Lower leg skin (tissue), 4 donors: Measurements from ENCODE around the gene PCBD2. TPM values are rescaled to one million over a fixed set of nuclear protein-coding genes. Genes with fewer than 3 reads are reported as not detected.
A peak's percentile ranks its signal among the peaks of the same experiment; 100 is the strongest.

Experiments used
- DNase-seq, 2 donors: peaks; one replicate each; pipeline ENCODE4 v3.0.0-alpha.2; 2019; ENCODE audit warnings: low spot score in 2 of 2
- H3K4me3 ChIP-seq: fragments of 200-600 bp; sonication (generic); 2 replicates; pipeline ENCODE4 v1.5.1; 2017; ENCODE audit warnings: mild to moderate bottlenecking, low read depth; ENCODE audit not compliant: poor library complexity, severe bottlenecking
- POLR2A ChIP-seq, 2 donors: fragments of 450-650 bp; IDR thresholded peaks; one replicate each; pipeline ENCODE4 v1.6.1; 2016 to 2017; ENCODE audit warnings: antibody characterized with exemption in 2 of 2, mild to moderate bottlenecking in 1 of 2, moderate library complexity in 1 of 2
- WGBS, 2 donors: methylation state at CpG; one replicate each; pipeline ENCODE4 v1.1.5; 2018; 5-methylcytosine and 5-hydroxymethylcytosine counted together
- intact Hi-C: fragments of 100-400 bp; cut with DNase I; formaldehyde crosslinking; loops from one replicate; pipeline ENCODE4 v1.15.0; 2023; ENCODE audit warnings: low total_unique reads
- total RNA-seq, 4 donors: library from RNA; depleted of rRNA; stranded (reverse); fragments of >200 nt; gene quantifications; one replicate each; pipeline ENCODE4 v1.1.0, GENCODE V29; 2016
- TF ChIP-seq, protein P1 (sequence below), 3 donors: fragments of 450-650 bp; IDR thresholded peaks; one replicate each; pipeline ENCODE4 v1.5.1; 2016; ENCODE audit warnings: antibody characterized with exemption in 3 of 3, mild to moderate bottlenecking in 3 of 3, moderate library complexity in 2 of 3

The PCBD2 gene
- total RNA-seq, 4 donors from 2014 or later: 2.3 to 10.6 (median 5.5) TPM

DNA sequence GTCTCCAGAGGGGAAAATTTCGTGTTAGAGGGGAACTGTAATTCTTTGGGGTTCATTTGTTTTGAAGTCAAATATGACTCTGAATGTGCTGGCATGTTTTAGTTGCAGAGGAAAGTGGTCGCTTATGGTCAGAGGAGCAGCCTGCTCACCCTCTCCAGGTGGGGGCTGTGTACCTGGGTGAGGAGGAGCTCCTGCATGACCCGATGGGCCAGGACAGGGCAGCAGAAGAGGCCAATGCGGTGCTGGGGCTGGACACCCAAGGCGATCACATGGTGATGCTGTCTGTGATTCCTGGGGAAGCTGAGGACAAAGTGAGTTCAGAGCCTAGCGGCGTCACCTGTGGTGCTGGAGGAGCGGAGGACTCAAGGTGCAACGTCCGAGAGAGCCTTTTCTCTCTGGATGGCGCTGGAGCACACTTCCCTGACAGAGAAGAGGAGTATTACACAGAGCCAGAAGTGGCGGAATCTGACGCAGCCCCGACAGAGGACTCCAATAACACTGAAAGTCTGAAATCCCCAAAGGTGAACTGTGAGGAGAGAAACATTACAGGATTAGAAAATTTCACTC lies 17.3 kb upstream of the PCBD2 start:
- DNase-seq: peak in 1 of 2 donors; percentile 68
- intact Hi-C loops: no loop called here
- H3K4me3 ChIP-seq: no peak overlapping the region
- WGBS, 2 donors: 89 to 93% methylated on average over 14 of the region's 14 CpGs
- TF ChIP-seq, protein P1, sequence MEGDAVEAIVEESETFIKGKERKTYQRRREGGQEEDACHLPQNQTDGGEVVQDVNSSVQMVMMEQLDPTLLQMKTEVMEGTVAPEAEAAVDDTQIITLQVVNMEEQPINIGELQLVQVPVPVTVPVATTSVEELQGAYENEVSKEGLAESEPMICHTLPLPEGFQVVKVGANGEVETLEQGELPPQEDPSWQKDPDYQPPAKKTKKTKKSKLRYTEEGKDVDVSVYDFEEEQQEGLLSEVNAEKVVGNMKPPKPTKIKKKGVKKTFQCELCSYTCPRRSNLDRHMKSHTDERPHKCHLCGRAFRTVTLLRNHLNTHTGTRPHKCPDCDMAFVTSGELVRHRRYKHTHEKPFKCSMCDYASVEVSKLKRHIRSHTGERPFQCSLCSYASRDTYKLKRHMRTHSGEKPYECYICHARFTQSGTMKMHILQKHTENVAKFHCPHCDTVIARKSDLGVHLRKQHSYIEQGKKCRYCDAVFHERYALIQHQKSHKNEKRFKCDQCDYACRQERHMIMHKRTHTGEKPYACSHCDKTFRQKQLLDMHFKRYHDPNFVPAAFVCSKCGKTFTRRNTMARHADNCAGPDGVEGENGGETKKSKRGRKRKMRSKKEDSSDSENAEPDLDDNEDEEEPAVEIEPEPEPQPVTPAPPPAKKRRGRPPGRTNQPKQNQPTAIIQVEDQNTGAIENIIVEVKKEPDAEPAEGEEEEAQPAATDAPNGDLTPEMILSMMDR (IDR thresholded peaks at IDR 0.05): no peak
- TF ChIP-seq POLR2A (IDR thresholded peaks at IDR 0.05): no peak

DNA sequence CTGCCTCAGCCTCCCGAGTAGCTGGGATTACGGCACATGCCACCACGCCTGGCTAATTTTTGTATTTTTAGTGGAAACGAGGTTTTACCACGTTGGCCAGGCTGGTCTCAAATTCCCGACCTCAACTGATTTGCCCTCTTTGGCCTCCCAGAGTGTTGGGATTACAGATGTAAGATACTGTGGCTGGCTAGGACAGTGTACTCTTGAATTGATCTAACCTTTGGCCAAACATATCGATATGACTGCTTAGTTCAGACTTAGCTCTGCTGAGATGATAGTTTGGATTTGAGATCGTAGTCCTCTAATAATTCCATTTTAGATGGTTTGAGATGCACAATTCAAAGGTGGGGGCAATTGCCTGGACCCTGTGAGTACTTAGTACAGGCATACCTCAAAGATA lies 15.6 kb upstream of the PCBD2 start:
- TF ChIP-seq POLR2A (IDR thresholded peaks at IDR 0.05): no peak
- TF ChIP-seq, protein P1 (IDR thresholded peaks at IDR 0.05): no peak
- DNase-seq: peak in 1 of 2 donors; percentile 32
- intact Hi-C loops: no loop called here
- H3K4me3 ChIP-seq: no peak overlapping the region
- 95 to 98% methylated on average over 8 of the region's 8 CpGs for WGBS, 2 donors

DNA sequence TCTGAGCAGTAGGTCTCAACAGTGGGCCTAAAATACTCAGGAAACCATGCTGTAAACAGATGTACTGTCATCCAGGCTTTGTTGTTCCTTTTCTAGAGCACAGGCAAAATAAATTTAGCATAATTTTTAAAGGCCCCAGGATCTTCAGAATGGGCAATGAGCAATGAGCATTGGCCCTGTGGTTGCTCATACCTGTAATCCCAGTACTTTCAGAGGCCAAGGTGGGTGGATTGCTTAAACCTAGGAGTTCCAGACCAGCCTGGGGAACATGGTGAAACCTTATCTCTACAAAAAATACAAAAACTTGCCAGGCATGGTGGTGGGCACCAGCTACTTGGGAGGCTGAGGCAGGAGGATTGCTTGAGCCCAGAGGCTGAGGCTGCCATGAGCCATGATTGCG lies 13.5 kb upstream of the PCBD2 start:
- no peak for DNase-seq
- H3K4me3 ChIP-seq: no peak overlapping the region
- intact Hi-C loops: no loop called here
- WGBS, 2 donors: 92 to 100% methylated on average over 1 of the region's 1 CpG
- TF ChIP-seq, protein P1 (IDR thresholded peaks at IDR 0.05): no peak
- no peak for TF ChIP-seq POLR2A (IDR thresholded peaks at IDR 0.05)

DNA sequence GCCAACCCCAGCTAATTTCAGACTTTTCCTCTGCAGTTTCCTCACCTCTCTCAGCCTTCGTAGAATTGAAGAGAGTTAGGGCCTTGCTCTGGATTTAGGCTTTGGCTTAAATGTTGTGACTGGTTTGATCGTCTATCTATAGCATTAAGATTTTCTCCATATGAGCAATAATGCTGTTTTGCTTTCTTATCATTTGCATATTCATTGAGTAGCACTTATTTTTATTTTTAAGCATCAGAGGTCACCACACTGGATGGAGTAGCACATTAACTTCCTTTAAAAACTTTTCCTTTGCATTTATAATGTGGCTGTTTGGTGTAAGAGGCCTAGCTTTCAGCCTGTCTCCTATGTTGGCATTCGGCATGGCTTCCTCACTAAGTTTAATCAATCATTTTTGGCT lies 12.6 kb upstream of the PCBD2 start:
- intact Hi-C loops: no loop called here
- no peak for DNase-seq
- no peak overlapping the region for H3K4me3 ChIP-seq
- TF ChIP-seq, protein P1 (IDR thresholded peaks at IDR 0.05): no peak
- no peak for TF ChIP-seq POLR2A (IDR thresholded peaks at IDR 0.05)
- WGBS, 2 donors: 93 to 96% methylated on average over 3 of the region's 3 CpGs

DNA sequence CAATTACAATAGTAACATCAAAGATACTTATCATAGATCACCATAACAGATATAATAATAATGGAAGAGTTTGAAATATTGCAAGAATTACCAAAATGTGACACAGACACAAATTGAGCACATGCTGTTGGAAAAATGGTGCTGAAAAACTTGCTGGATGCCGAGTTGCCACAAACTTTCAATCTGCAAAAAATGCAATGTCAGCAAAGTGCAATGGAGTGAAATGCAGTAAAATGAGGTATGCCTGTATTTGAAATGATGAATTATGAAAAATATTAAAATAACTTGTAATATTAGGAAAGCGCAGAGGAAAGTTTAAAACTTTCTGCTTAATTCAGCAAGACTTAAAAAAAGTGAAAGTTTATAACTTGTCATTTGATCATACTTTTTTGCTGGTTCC lies 12.0 kb upstream of the PCBD2 start:
- H3K4me3 ChIP-seq: no peak overlapping the region
- intact Hi-C loops: no loop called here
- WGBS, 2 donors: 90 to 91% methylated on average over 2 of the region's 2 CpGs
- TF ChIP-seq POLR2A (IDR thresholded peaks at IDR 0.05): no peak
- TF ChIP-seq, protein P1 (IDR thresholded peaks at IDR 0.05): no peak
- no peak for DNase-seq
